ENCODE data around the gene AK4. TPM values are rescaled to one million over a fixed set of nuclear protein-coding genes. Genes with fewer than 3 reads are reported as not detected.

Gene AK4
- total and polyA plus RNA-seq, 10 donors, result 0.46 to 15.1 (median 4.3) TPM

DNA sequence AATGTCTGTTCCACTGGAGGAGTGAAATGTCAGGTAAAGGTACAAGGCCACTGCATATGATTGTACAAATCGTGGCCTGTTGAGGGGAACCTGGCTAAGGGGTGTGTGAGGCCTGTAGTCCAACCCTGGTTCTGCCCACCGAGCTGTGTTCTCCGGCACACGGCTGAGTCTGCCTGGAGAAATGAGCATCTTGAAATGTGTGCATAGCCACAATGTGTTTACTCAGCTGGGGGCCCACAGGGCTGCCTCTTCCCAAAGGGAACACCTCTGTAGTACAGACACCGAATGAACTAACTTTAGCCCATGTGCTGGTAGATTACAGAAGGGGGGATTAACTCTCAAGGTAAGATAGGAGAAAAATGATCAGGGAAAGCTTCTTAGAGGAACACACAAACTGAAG is 30.2 kb downstream of the AK4 start:
- Histone ChIP-seq H3K27ac (no peak overlapping the region), H3K4me3 (no peak overlapping the region), H3K36me3 (no peaks in the 10 kb centered on the region), H3K27me3 (replicated peaks in 1 of 7) (no peaks in the 10 kb centered on the region), H3K4me1 (peaks cover 0 to 21% (median 0%) of the 10 kb centered on the region in 6 donors), H3K9me3 (no peaks in the 10 kb centered on the region)
- no peak for DNase-seq
- WGBS, 5 donors, result 86 to 94% (median 88%) methylated on average over 5 of the region's 5 CpGs
- intact Hi-C loops (cut with DNase I; ENCODE audit: low total_unique reads), result no loop called here
- TF ChIP-seq, protein P1, sequence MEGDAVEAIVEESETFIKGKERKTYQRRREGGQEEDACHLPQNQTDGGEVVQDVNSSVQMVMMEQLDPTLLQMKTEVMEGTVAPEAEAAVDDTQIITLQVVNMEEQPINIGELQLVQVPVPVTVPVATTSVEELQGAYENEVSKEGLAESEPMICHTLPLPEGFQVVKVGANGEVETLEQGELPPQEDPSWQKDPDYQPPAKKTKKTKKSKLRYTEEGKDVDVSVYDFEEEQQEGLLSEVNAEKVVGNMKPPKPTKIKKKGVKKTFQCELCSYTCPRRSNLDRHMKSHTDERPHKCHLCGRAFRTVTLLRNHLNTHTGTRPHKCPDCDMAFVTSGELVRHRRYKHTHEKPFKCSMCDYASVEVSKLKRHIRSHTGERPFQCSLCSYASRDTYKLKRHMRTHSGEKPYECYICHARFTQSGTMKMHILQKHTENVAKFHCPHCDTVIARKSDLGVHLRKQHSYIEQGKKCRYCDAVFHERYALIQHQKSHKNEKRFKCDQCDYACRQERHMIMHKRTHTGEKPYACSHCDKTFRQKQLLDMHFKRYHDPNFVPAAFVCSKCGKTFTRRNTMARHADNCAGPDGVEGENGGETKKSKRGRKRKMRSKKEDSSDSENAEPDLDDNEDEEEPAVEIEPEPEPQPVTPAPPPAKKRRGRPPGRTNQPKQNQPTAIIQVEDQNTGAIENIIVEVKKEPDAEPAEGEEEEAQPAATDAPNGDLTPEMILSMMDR (IDR thresholded peaks at IDR 0.05 in 8 of 11, conservative IDR thresholded peaks at IDR 0.05 in 3 of 11), result no peak
- no peak for TF ChIP-seq POLR2A (IDR thresholded peaks at IDR 0.05)
- no peak for TF ChIP-seq POLR2AphosphoS5 (IDR thresholded peaks at IDR 0.05)

DNA sequence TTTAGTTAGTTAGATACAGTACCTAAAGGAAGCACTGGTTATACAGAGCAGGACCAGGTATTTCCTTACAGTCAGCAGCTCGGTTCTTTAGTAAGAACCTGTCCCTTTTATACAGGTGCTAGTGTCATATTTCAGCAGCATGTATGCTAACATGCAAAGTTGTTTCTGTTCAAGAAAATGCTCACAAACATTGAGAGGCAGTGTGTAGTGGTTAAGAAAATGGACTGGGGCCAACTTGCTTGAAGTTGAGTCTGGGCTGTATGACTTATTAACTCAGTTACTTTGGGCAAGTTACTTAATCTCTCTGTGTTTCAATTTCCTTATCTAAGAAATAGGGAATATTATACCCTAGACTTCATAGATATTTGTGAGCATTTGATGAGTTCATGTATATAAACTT is 31.1 kb downstream of the AK4 start:
- TF ChIP-seq, protein P1 (IDR thresholded peaks at IDR 0.05 in 8 of 11, conservative IDR thresholded peaks at IDR 0.05 in 3 of 11), result no peak
- TF ChIP-seq POLR2A (IDR thresholded peaks at IDR 0.05) (no peak), POLR2AphosphoS5 (IDR thresholded peaks at IDR 0.05) (no peak)
- Histone ChIP-seq H3K36me3 (no peaks in the 10 kb centered on the region), H3K27ac (no peak overlapping the region), H3K27me3 (replicated peaks in 1 of 7) (no peaks in the 10 kb centered on the region), H3K4me1 (peaks cover 0 to 13% (median 0%) of the 10 kb centered on the region in 6 donors), H3K4me3 (no peak overlapping the region), H3K9me3 (no peaks in the 10 kb centered on the region)
- DNase-seq, result no peak
- intact Hi-C loops (cut with DNase I; ENCODE audit: low total_unique reads), result no loop called here
- WGBS, 5 donors, result 75 to 93% (median 91%) methylated on average over 1 of the region's 1 CpG

DNA sequence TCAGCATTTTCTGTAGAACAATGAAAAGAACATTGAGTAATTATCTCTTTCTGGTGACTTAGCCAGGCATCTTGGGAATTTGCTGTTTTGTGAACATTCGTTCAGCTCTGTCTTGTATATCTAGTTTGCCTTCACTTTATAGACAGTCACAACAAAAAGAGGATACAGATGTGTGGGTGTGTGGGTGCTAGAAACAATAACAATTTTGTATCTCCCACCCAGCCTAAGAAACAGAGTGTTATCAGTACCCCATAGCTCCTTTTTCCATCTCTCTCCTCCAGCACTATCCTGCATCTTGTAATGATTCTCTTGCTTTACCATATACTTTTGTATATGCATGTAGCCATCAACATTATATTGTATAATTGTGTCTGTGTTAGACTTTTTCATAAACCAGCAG is 33.0 kb downstream of the AK4 start:
- TF ChIP-seq POLR2A (IDR thresholded peaks at IDR 0.05) (no peak), POLR2AphosphoS5 (IDR thresholded peaks at IDR 0.05) (no peak)
- TF ChIP-seq, protein P1 (IDR thresholded peaks at IDR 0.05 in 8 of 11, conservative IDR thresholded peaks at IDR 0.05 in 3 of 11), result no peak
- no peaks in the 10 kb centered on the region for H3K36me3 ChIP-seq
- no peaks in the 10 kb centered on the region for H3K9me3 ChIP-seq
- no peaks in the 10 kb centered on the region for H3K27me3 ChIP-seq (replicated peaks in 1 of 7)
- H3K4me3 ChIP-seq, result no peak overlapping the region
- intact Hi-C loops (cut with DNase I; ENCODE audit: low total_unique reads), result no loop called here
- DNase-seq, result no peak
- no peaks in the 10 kb centered on the region for H3K4me1 ChIP-seq
- WGBS, 5 donors, result 79 to 95% (median 91%) methylated on average over 1 of the region's 1 CpG
- H3K27ac ChIP-seq, result no peak overlapping the region

DNA sequence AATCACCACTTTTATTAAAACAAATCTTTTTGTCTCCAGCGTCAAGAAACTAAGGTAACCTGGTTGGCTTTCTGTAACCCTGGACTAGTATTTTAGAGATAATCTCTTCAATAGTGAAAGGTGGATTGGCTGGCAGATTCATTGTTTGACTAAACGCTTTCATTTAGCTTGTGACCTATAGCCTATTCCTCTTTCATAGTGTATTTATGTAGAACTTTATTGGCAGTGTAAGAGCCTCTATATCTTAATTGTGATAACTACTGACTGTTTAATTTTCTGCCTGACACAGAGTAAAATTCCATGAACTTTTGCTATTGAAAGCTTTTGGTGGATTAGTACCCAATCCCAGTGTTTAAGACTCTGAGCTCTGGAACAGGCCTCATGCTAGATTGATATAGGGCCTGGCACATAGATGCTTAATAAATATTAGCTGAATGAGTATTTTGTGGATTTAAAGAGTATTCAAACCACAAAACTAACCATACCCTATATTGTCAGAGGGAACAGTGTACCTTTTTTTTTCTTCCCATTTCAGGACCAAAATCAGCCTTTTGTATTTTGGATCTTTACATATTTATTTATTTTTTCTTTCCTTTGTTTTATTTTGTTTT is 34.8 kb downstream of the AK4 start:
- H3K4me1 ChIP-seq, result no peaks in the 10 kb centered on the region
- no peak overlapping the region for H3K4me3 ChIP-seq
- H3K27me3 ChIP-seq (replicated peaks in 1 of 7), result no peaks in the 10 kb centered on the region
- H3K9me3 ChIP-seq, result no peaks in the 10 kb centered on the region
- H3K27ac ChIP-seq, result no peak overlapping the region
- DNase-seq, result no peak
- H3K36me3 ChIP-seq, result no peaks in the 10 kb centered on the region
- WGBS, 5 donors, result 44 to 89% (median 66%) methylated on average over 2 of the region's 2 CpGs
- TF ChIP-seq, protein P1 (IDR thresholded peaks at IDR 0.05 in 8 of 11, conservative IDR thresholded peaks at IDR 0.05 in 3 of 11), result no peak
- TF ChIP-seq POLR2AphosphoS5 (IDR thresholded peaks at IDR 0.05) (no peak), POLR2A (IDR thresholded peaks at IDR 0.05) (no peak)
- intact Hi-C loops (cut with DNase I; ENCODE audit: low total_unique reads), result no loop called here

All from spleen (tissue), 11 donors.